Gastroesophageal sphincter (tissue), 4 donors: ENCODE measurements around the gene SPECC1L. TPM values are rescaled to one million over a fixed set of nuclear protein-coding genes. Genes with fewer than 3 reads are reported as not detected.
"Not testable (repeated sequence)": the region's sequence is repeated elsewhere in the genome, so short reads cannot be mapped to it uniquely, and the experiment has no call there.

Experiments
- ATAC-seq: fragments of 150-250 bp; one replicate; pipeline ENCODE4 v1.9.1; 2016; ENCODE audit warnings: mild to moderate bottlenecking, moderate library complexity
- H3K27ac ChIP-seq, 4 donors: fragments of 200-600 bp; sonication (generic) in 3 of 4; 1 replicate in 3 of 4; 2 replicates in 1 of 4; pipeline ENCODE4 v1.5.1; 2016 to 2019
- H3K27me3 ChIP-seq: fragments of 200-600 bp; sonication (generic); one replicate; pipeline ENCODE4 v1.5.1; 2019
- H3K36me3 ChIP-seq, 2 donors: fragments of 200-600 bp; sonication (generic); one replicate each; pipeline ENCODE4 v1.5.1; 2019; ENCODE audit warnings: control low read depth in 1 of 2
- H3K4me1 ChIP-seq, 3 donors: fragments of 200-600 bp; sonication (generic); 1 replicate in 2 of 3; 2 replicates in 1 of 3; pipeline ENCODE4 v1.5.1; 2016 to 2019; ENCODE audit warnings: control low read depth in 2 of 3
- H3K4me3 ChIP-seq, 2 donors: fragments of 200-600 bp; sonication (generic); one replicate each; pipeline ENCODE4 v1.5.1; 2019; ENCODE audit warnings: mild to moderate bottlenecking in 1 of 2, moderate library complexity in 1 of 2
- H3K9me3 ChIP-seq, 3 donors: fragments of 200-600 bp; sonication (generic); one replicate each; pipeline ENCODE4 v1.5.1; 2017 to 2019; ENCODE audit warnings: control low read depth in 2 of 3
- EP300 ChIP-seq: sonication (generic); formaldehyde crosslinking; IDR thresholded peaks from one replicate; pipeline ENCODE4 v1.6.1; 2017; ENCODE audit warnings: antibody characterized with exemption, mild to moderate bottlenecking
- POLR2A ChIP-seq, 2 donors: fragments of 450-650 bp; IDR thresholded peaks; one replicate each; pipeline ENCODE4 v1.6.1; 2017; ENCODE audit warnings: antibody characterized with exemption in 2 of 2, mild to moderate bottlenecking in 2 of 2, moderate library complexity in 1 of 2
- POLR2AphosphoS5 ChIP-seq: sonication (generic); formaldehyde crosslinking; IDR thresholded peaks from one replicate; pipeline ENCODE4 v1.6.1; 2017; ENCODE audit warnings: antibody characterized with exemption
- WGBS, 2 donors: methylation state at CpG; one replicate each; pipeline ENCODE4 v1.1.5; 2018; ENCODE audit warnings: low coverage in 1 of 2; 5-methylcytosine and 5-hydroxymethylcytosine counted together
- total RNA-seq, 4 donors: library from RNA; depleted of rRNA; stranded (reverse); fragments of >200 nt; gene quantifications; one replicate each; pipeline ENCODE4 v1.1.0, GENCODE V29; 2016
- TF ChIP-seq, protein P1 (sequence below), 4 experiments: fragments of 200-600 bp in 2 of 4; fragments of 450-650 bp in 2 of 4; sonication (generic) in 1 of 4; IDR thresholded peaks; one replicate each; pipeline ENCODE4 v1.5.1; 2017 to 2019; ENCODE audit warnings: antibody characterized with exemption in 4 of 4, mild to moderate bottlenecking in 2 of 4, moderate library complexity in 2 of 4

SPECC1L gene
- total RNA-seq, 4 donors from 2014 or later, result 62.3 to 110 (median 92.5) TPM

DNA sequence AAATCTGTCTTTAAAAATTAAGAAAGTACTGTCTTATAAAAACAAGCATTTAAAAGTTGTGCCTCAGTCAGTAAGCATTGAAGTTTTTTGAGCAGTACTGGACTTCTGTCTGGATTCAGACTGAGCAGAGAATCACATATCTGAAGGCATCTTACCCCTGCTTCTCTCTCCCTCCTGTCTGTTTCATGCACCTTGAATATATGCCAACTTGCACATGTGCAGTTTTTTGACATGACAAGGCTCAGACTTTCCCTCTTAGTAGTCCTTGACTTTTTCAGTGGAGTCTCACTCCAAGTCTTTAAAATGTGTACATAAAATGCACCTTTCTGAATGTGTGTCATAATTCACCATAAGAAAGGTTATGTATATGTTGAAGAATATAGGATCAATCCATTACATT lies 19.8 kb downstream of the SPECC1L start:
- ATAC-seq, result no peak
- Histone ChIP-seq H3K27ac (peak overlapping the region; percentile 83 to 89 (median 88)), H3K4me1 (peaks cover 32 to 87% (median 35%) of the 10 kb centered on the region in 3 donors), H3K9me3 (no peaks in the 10 kb centered on the region), H3K27me3 (no peaks in the 10 kb centered on the region), H3K36me3 (no peaks in the 10 kb centered on the region), H3K4me3 (no peak overlapping the region)
- TF ChIP-seq POLR2A (IDR thresholded peaks at IDR 0.05) (no peak), EP300 (no peak), POLR2AphosphoS5 (no peak)

DNA sequence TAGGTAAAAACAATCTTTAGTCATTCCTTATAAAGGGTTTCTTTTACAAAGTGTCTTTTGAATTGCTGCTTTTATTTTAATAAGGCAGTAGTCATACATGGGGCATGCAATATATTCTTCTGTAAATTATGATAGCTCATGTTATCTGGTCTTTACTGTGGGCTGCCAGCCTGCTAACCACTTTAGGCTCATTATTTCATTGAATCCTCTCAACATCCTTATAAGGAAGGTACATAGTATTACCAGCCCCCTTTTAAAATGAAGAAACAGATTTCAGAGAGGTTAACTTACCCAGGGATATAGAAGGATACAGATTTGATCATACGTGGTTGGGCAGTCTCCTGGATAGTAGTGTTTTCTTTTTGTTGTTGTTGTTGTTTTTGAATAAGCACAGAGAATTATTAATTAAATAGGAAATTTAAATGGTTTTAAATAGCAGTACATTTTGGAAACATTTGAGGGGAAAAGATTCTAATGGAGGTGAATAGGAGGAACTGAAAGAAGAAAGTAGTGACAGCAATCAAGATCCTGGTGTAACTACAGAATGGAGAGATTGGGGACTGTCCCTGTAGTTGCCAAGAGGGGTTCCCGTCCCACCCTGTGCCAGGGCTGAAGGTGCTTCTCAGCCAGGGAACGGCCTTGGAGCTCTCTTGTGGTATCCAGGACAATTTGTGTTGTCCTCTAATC lies 21.0 kb downstream of the SPECC1L start:
- no peak for ATAC-seq
- Histone ChIP-seq H3K4me1 (peaks cover 27 to 87% (median 28%) of the 10 kb centered on the region in 3 donors), H3K36me3 (no peaks in the 10 kb centered on the region), H3K4me3 (no peak overlapping the region), H3K9me3 (no peaks in the 10 kb centered on the region), H3K27ac (peak overlapping the region; percentile 76 to 89 (median 85)), H3K27me3 (no peaks in the 10 kb centered on the region)
- TF ChIP-seq POLR2AphosphoS5, result no peak
- no peak for TF ChIP-seq EP300
- no peak for TF ChIP-seq POLR2A (IDR thresholded peaks at IDR 0.05)
- TF ChIP-seq, protein P1, sequence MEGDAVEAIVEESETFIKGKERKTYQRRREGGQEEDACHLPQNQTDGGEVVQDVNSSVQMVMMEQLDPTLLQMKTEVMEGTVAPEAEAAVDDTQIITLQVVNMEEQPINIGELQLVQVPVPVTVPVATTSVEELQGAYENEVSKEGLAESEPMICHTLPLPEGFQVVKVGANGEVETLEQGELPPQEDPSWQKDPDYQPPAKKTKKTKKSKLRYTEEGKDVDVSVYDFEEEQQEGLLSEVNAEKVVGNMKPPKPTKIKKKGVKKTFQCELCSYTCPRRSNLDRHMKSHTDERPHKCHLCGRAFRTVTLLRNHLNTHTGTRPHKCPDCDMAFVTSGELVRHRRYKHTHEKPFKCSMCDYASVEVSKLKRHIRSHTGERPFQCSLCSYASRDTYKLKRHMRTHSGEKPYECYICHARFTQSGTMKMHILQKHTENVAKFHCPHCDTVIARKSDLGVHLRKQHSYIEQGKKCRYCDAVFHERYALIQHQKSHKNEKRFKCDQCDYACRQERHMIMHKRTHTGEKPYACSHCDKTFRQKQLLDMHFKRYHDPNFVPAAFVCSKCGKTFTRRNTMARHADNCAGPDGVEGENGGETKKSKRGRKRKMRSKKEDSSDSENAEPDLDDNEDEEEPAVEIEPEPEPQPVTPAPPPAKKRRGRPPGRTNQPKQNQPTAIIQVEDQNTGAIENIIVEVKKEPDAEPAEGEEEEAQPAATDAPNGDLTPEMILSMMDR (IDR thresholded peaks at IDR 0.05), result no peak
- WGBS, 2 donors, result 61 to 73% methylated on average over 2 to 3 of the region's 3 CpGs

DNA sequence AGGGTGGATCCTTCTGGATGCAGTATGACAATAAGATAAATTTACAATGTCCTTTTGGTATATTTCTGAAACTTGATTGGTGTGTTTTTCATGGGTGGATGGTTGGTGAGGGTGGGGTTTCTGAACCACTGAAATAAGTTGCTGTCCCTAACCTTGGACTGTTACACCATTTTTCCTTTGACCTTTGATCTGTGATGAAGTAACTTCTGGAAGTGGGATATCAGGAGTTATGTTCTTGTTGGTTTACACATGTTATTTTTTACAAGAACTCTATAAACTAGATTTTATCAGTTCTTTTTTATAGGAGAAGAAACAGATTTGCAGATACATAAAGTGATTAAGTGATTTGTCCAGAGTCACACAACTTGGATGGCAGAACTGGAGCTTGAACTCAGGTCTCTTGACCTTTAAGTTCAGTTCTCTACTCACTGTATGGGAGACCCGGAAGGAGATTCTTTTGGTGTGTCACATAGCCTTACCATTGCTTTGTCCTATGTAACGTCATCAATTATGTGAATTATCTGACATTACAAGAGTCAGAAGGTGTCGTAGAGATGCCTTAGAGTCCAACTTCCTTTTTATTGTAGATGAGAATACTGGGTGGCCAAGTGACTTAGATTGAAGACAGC lies 21.7 kb downstream of the SPECC1L start:
- not testable (repeated sequence) for H3K4me3 ChIP-seq, H3K27me3 ChIP-seq, H3K9me3 ChIP-seq, H3K36me3 ChIP-seq, ATAC-seq
- peaks cover 26 to 81% (median 28%) of the 10 kb centered on the region in 3 donors for H3K4me1 ChIP-seq
- H3K27ac ChIP-seq, result peak overlapping the region; percentile 76 to 89 (median 85)
- no CpG with 5 or more reads among the region's 3 CpGs for WGBS, 2 donors

DNA sequence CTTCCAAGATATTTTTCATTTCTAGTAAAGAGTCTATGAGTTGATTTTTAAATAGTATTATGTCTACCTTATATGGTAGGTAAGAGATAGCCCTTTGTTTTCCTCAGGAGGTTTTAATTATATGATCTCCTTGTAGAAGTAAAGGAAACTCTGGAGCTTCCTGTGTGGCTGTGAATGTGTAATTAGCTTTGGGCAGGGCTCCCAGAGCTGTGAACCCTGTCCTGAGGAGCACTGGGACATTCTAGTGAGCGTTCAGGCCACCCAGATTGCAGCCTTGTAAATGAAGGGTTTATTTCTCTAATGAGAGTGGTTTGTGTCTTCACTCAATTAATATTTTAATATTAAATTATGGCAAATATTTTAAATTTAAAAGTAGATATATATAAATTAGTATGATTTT lies 24.3 kb downstream of the SPECC1L start:
- H3K9me3 ChIP-seq, ATAC-seq, H3K36me3 ChIP-seq, H3K4me3 ChIP-seq, H3K27me3 ChIP-seq: not testable (repeated sequence)
- peak overlapping the region in 1 of 4 donors; percentile 53 for H3K27ac ChIP-seq
- H3K4me1 ChIP-seq, result peaks cover 21 to 68% (median 29%) of the 10 kb centered on the region in 3 donors
- 25% methylated on average over 1 of the region's 1 CpG; no CpG with 5 or more reads in 1 of the 2 donors for WGBS, 2 donors

DNA sequence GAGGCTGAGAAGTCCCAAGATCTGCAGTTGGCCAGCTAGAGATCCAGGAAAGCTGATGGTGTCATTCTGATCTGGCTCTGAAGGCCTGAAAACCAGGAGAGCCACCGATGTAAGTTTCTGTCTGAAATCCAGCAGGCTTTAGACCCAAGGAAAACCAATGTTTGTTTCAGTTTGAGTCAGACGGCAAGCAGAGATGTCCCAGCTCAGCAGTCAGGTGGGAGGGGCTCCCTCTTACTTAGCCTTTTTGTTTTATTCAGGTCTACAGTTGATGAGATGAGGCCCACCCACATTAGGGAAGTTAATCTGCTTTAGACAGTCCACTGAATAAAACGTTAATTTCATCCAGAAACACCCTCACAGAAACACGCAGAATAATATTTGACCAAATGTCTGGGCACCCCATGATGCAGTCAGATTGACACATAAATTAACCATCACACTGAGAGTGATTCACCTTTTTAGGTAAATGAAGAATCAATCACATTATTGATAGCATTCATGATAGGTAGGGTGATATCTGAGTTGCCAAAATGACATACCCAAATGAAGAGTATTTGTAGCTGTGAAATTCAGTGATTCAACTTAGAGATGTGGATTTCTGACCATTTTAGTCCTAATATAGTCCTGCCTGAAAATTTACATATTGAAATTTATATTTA lies 28.0 kb downstream of the SPECC1L start:
- H3K9me3 ChIP-seq, ATAC-seq, H3K36me3 ChIP-seq, H3K27me3 ChIP-seq, H3K4me3 ChIP-seq: not testable (repeated sequence)
- peak overlapping the region in 2 of 4 donors; percentile 17 to 32 for H3K27ac ChIP-seq
- WGBS, 2 donors, result 43 to 69% methylated on average over 2 to 4 of the region's 4 CpGs
- peaks cover 25 to 63% (median 27%) of the 10 kb centered on the region in 3 donors for H3K4me1 ChIP-seq

DNA sequence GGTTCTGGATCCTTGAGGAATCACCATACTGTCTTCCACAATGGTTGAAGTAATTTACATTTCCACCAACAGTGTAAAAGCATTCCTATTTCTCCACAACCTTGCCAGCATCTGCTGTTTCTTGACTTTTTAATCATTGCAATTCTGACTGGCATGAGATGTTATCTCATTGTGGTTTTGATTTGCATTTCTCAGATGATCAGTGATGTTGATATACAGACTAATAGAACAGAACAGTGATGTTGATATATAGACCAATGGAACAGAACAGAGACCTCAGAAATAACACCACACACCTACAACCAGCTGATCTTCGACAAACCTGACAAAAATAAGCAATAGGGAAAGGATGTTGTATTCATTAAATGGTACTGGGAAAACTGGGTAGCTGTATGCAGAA lies 29.9 kb downstream of the SPECC1L start:
- not testable (repeated sequence) for H3K27me3 ChIP-seq, H3K27ac ChIP-seq, H3K9me3 ChIP-seq, ATAC-seq, H3K36me3 ChIP-seq, H3K4me3 ChIP-seq
- peaks cover 30 to 73% (median 38%) of the 10 kb centered on the region in 3 donors for H3K4me1 ChIP-seq
- 80 to 100% methylated on average over 1 of the region's 1 CpG for WGBS, 2 donors

DNA sequence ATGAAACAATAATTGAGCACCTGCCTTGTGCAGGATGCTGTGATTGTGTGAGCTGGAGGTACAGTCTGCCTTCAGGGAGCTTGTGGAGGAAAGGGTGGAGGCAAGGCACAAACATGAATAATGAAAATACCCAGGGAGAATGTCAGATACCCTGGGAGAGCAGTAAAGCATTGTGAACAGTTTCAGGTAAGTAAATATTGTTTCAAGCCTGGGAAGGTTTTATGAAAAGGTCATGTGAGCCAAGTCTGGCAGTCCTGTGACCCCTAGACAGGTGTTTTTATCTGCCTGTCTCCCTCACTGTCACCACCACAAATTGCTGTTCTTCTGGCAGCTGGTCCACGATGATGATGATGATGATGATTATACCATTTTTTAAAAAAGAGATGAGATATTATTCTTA lies 32.0 kb downstream of the SPECC1L start:
- 23 to 33% methylated on average over 1 of the region's 1 CpG for WGBS, 2 donors
- ATAC-seq, result no peak
- Histone ChIP-seq H3K4me1 (peaks cover 31 to 78% (median 38%) of the 10 kb centered on the region in 3 donors), H3K36me3 (peaks cover 0 to 10% of the 10 kb centered on the region in 2 donors), H3K27ac (peak overlapping the region; percentile 82 to 89 (median 86)), H3K4me3 (no peak overlapping the region), H3K9me3 (no peaks in the 10 kb centered on the region), H3K27me3 (no peaks in the 10 kb centered on the region)
- TF ChIP-seq EP300, result no peak
- TF ChIP-seq, protein P1 (IDR thresholded peaks at IDR 0.05), result no peak
- no peak for TF ChIP-seq POLR2A (IDR thresholded peaks at IDR 0.05)
- no peak for TF ChIP-seq POLR2AphosphoS5
